C4-2B (cell line): ENCODE data around the gene GRIA1.
"Not testable (repeated sequence)": the region's sequence is repeated elsewhere in the genome, so short reads cannot be mapped to it uniquely, and the experiment has no call there.

ENCODE experiments used
- H3K27ac ChIP-seq: fragments of 450-650 bp; 2 replicates; pipeline ENCODE4 v1.5.1; 2017
- CTCF ChIP-seq: fragments of 450-650 bp; conservative IDR thresholded peaks from 2 replicates; pipeline ENCODE4 v1.5.1; 2017; ENCODE audit warnings: mild to moderate bottlenecking
- ZFX ChIP-seq: fragments of 450-650 bp; IDR thresholded peaks from 2 replicates; pipeline ENCODE4 v1.6.1; 2017

The GRIA1 gene

DNA sequence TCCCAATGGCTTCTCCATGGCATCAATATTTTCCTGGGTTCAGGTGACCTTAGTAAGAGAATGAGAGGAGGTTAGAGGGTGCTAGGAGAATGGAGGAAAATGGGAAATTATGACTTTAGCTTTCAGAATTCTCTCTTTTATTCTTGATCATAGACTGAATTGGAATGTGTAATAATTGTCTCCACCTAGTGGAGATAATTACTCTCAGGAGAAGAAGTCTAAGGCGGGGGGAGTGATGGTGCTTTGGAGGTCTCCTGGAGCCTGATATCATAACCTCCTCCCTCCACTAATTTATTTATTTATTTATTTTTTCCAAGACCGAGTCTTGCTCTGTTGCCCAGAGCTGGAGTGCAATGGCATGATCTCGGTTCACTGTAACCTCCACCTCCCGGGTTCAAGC lies 221.3 kb downstream of the GRIA1 start:
- H3K27ac ChIP-seq, result no peak overlapping the region
- TF ChIP-seq CTCF, result peak; percentile 29
- no peak for TF ChIP-seq ZFX

DNA sequence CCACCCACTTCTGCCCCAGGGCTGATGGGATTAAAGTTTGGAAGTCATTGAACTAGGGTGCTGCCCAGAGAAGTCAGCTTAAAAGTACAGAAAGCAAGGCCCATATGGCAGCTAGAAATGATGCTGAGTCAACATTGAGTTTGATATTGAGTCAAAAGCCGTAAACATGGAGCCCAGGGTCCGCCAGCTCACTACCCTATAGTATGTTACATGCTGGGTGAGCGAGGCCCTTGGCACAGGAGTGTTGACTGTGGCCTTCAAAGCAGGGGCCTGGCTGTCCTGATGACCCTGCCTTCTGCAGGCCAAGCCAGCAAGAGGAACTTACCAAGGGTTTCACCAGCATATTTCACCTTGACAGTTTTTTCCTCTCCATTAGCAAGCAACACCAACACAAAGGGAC lies 222.5 kb downstream of the GRIA1 start:
- TF ChIP-seq ZFX (no peak), CTCF (no peak)
- no peak overlapping the region for H3K27ac ChIP-seq

DNA sequence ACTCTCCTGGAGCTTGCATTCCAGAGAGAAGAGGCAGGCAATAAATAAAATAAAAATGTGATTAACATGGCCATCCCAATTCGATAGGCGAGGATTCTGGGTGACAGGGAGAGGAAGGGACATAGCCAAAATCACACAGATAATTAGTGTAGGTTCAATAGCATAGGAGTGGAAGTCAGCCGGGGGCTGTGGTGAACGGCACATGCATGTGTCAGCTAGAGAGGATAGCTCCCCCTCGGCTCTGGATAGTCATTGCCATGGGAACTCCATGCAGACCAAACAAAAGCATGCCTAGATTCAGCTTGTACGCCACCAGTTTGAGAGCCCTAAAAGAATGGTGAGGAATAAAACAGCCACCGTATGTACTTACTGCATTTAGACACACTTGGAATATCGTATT lies 223.5 kb downstream of the GRIA1 start:
- no peak overlapping the region for H3K27ac ChIP-seq
- TF ChIP-seq CTCF (no peak), ZFX (no peak)

- no peak overlapping the region for H3K27ac ChIP-seq
- TF ChIP-seq ZFX (no peak), CTCF (no peak)
Measured at GRCh38 chr5:153714798-153715197, 224.3 kb downstream of the GRIA1 start.

GRCh38 chr5:153717287-153717686 lies 226.8 kb downstream of the GRIA1 start:
- TF ChIP-seq ZFX, result no peak
- no peak for TF ChIP-seq CTCF
- H3K27ac ChIP-seq, result no peak overlapping the region

DNA sequence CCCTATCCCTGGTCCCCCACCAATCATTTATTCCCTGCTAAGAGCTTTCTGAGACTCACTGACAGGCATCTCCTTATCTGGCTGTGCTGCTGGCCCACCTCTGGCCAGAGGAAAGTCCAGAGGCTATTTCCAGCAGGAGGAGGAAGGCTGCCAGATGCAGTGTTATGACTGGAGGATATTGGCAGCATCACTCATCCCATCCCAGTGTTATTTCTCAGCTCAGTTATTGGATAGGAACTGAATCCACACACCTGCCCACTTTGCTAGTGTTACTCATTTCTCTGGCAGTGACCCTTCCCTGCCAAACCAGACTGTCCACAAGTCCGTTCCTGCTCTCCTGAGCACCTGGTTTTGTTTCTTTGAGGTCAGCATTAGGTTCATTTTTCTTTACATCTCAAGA lies 228.2 kb downstream of the GRIA1 start:
- H3K27ac ChIP-seq, result no peak overlapping the region
- no peak for TF ChIP-seq ZFX
- no peak for TF ChIP-seq CTCF

- TF ChIP-seq ZFX (no peak), CTCF (no peak)
- no peak overlapping the region for H3K27ac ChIP-seq
Measured at GRCh38 chr5:153719324-153719723, 228.9 kb downstream of the GRIA1 start.

DNA sequence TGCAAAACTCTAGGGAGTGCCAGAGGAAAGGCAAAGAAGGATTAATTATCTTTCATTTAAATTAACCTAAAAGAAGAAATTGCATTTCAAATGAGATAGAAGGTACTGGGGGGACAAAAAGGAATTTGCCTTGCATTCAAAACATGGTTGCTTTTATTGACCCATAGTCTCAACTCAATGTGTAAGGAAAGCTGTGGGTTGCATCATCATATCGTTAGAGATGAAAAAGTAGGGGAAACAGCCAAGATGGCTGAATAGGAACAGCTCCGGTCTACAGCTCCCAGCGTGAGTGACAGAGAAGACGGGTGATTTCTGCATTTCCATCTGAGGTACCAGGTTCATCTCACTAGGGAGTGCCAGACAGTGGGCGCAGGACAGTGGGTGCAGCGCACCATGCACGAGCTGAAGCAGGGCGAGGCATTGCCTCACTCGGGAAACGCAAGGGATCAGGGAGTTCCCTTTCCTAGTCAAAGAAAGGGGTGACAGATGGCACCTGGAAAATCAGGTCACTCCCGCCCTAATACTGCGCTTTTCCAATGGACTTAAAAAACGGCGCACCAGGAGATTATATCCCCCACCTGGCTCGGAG lies 232.6 kb downstream of the GRIA1 start:
- not testable (repeated sequence) for H3K27ac ChIP-seq
